GM21447 (cell line): ENCODE data around the gene PELI3.

Experiments used
- ATAC-seq: cut with Tn5 transposase; IDR thresholded peaks from one replicate; pipeline ENCODE4 v1.9.1; 2021; ENCODE audit not compliant: unreplicated experiment

The PELI3 gene

GRCh38 chr11:66473608-66474515 lies 7.2 kb downstream of the PELI3 start:
- ATAC-seq, result no peak

- ATAC-seq, result no peak
Observed at GRCh38 chr11:66475349-66476172, 8.9 kb downstream of the PELI3 start.

DNA sequence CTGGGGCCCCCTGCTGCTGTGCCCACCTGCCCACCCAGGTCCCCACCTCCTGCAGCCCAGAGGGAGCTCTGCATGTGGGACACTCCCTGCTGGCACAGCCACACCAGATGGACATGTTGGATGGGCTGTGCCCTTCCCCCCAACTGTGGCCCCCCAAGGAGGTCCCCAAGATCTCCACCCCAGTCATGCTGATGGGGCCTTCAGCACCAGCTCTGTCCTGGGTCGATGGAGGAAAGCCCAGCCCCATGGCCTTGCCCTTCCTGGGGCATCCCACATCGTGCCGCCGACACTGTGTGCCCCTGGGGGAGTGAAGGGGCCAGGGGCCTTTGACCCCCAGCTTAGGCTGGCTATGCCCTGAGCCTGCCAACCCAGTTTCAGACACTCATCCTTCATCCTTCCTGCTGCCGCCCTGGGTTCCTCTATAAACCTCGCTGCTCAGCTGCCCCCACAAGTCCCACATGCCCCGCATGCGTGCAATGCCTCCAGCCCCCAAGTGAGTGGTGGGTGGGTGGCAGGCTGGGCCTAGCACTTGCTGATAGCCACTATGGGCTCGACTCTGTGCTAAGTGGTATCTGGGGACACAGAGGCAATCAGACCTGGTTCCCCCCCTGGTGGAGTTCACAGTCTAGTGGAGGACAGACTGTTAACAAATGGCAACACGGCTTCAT lies 9.6 kb downstream of the PELI3 start:
- no peak for ATAC-seq

GRCh38 chr11:66476841-66477251 lies 10.1 kb downstream of the PELI3 start:
- no peak for ATAC-seq

- ATAC-seq, result no peak
Observed at GRCh38 chr11:66477263-66478201, 10.8 kb downstream of the PELI3 start.

GRCh38 chr11:66478729-66479393 lies 12.2 kb downstream of the PELI3 start:
- no peak for ATAC-seq

DNA sequence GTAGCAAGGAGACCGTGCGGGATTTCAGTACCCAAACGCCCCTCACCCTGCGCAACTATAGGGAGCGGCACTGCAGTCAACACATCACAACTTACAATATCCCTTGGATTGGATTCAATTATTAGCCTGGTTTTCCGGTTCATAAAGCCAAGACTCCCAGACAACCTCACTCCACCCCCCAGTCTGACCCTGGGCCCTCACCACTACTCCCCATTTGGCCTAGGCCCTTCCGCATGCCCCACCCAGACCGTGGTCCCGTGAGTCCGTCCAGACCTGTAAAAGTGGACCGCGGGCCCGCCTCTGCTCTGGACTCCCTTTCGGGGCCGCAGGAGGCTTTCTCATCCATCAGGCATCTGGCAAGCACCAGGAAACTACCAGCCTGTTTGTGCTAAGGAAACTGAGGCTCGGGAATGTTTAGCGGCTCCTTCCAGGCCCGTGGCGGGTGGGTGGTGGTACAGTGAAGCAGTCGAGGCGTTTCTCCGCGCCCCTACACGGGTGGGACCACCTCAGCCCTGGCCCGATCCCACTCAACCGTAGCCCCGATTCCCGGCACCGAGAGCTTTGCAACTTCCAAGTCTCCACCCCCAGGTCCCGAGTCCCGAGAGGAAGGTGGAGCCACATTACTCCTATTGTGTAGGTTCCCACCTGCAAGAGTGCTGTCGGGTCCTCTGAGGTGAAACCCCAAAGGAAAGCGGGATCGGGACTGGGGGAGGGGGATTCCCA lies 12.8 kb downstream of the PELI3 start:
- ATAC-seq, result peak; percentile 9

DNA sequence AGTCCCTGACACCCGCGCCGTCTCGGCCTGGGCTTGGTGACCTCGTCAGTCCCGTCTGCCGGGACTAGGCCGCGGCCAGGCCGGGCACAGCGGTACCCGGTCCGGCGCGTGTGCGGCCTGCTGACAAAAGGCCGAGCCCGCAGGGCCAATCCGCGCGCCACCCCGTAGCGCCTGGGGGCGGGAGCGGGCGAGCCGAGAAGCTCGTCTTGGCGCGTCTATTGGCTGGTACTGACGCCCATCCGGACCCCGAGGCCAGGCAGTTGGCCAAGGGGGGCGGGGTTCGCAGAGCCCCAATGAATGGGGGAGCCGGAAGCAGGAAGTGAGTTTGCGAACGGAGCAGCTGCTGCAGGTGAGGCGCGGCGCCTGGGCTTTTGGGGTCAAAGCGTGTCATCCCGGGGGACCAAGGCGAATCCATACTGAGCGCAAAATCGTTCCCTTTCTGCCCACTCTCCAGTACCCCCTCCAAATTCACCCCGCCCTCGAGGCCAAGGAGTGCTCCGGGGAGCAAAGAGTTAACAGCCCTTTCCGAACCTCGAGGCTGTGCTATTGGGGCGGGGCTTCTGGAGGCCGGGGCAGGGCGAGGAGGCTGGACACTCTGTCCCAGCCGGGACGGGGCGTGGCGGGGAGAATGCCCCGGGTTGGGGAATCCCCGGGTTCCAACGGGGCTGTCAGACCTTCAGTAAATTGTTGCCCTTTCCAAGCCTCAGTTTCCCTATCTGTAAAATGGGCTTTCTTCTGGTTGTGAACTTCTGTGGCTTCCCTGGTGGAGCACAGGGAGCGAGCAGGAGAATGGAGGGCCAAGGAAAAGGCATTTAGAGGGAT lies 13.6 kb downstream of the PELI3 start, which contains the start of gene DPP3:
Gene DPP3 (plus strand): TSS at position 318 of the 822 bp plus-strand sequence. CDS start 1,767 bp downstream, outside the sequence.
- ATAC-seq, result peak; percentile 87

DNA sequence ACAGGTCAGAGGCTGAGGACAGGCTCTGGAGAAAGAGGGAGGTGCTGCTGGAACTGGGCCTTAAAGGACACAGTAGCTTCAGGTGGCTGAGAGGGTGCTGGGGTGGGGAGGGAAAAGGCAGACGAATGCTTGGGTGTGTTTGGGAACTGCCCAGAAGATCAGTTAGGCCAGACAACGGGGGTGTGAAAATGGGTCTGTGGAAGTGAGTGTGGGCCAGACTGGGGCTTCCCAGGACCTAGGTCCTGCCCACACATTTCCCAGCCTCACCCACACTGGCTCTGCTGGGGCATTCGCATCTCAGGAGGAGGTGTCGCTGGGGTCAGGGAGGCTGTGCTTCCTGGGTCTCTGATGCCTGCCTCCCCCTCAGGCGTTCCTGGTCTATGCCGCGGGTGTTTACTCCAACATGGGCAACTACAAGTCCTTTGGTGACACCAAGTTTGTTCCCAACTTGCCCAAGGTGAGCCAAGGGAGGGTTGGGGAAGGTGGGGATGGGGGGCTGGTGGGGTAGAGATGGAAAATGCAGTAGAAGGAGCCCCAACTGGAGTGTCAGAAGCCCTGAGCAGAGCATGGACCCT lies 18.2 kb downstream of the PELI3 start:
- ATAC-seq, result no peak

- ATAC-seq, result no peak
Observed at GRCh38 chr11:66488957-66489356, 22.3 kb downstream of the PELI3 start.

DNA sequence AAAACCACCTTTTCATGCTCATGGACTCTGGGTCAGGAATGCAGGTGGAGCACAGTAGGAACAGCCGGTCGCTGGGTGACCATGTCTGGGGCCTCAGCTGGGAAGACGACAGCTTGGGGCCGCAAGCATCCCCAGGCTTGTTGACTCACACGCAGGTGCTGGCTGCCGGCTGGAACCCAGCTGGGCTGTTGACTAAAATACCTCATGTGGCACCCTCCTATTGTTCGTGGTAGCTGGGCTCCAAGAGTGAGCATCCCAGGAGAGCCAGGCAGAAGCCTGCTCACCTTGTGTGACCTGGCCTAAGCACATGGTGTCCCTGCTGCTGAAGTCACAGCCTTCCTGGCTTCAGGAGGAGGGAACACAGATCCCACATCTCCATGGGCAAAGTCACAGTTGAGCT lies 22.9 kb downstream of the PELI3 start:
- no peak for ATAC-seq

GRCh38 chr11:66491315-66491935 lies 24.7 kb downstream of the PELI3 start:
- no peak for ATAC-seq

- ATAC-seq, result no peak
Observed at GRCh38 chr11:66492161-66492865, 25.6 kb downstream of the PELI3 start.

DNA sequence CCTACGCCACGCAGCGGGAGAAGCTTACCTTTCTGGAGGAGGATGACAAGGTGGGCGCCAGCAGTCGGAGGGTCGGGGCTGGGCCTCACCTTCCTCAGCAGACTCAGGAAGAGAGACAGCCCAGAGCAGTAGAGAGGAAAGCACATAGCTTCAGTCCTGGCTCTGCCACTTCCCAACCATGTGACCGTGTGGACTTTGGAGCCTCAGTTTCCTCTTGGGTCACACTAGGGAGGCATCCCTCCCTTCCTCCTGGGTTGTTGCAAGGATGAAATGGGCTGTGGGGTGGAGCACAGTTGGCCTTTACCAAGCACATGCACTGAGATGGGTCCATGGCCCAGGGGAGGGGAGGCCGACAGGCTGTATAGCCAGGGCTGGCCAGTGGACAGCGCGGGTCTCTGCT lies 26.4 kb downstream of the PELI3 start:
- ATAC-seq, result no peak

DNA sequence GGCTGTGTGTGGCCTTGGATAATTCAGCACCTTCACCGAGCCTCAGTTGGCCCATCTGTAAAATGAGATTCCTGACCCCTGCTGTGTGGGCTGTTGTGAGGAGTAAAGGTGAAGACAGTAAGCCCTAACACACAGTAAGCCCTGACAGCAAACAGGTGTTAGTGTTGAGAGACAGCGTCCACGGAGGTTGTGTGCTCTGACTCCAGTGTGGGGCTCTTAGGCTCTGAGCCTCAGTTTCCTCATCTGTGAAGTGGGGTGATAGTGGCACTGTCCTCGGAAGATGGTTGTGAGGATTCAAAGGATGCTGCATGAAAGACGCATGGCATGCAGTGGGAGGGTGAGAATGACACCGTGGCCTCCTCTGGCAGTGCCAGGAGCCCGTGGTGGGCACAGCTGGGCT lies 27.8 kb downstream of the PELI3 start:
- ATAC-seq, result no peak

GRCh38 chr11:66494935-66495334 lies 28.2 kb downstream of the PELI3 start:
- no peak for ATAC-seq

- ATAC-seq, result no peak
Observed at GRCh38 chr11:66495401-66495854, 28.7 kb downstream of the PELI3 start.
